Measurements from ENCODE around the gene TBCEL.

Gene TBCEL

DNA sequence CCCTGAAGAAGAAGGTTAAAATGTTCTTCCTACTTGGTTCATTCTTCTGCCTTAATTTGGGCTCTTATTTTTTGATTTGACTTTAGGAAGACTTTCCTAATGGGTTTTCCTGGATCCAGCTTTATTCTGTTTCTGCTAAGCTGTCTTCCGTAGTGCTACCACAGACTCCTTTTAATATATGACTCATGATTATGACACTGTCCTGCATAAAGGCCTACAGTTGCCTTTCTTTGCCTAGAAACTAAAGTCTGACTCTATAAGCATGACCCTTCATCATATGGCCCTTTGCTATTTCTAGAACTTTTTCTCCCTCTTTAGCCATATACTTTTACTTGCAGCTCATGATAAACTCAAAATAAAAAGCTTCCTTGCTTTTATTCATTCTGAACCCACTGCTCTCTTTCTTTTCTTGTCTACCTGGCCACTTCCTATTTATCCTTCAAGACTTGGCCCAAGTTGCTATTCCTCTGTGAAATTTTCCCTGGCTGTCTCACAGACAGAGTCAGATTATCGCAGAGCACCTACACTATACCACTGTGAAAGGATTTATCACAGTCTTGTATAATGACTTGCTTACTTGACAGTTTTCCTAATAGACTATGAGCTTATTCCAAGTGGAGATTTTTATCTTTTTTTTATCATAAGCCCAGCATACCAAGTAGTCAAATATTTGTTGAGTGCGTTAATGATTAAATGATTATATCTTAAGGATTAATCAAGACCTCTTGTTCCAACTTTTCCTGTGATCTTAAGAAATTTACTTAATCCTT, 24.7 kb downstream of the TBCEL start:
- no peak for TF ChIP-seq CTCF (IDR thresholded peaks at IDR 0.05; ENCODE audit: low read depth, low read length)
- TF ChIP-seq POLR2A (IDR thresholded peaks at IDR 0.05; ENCODE audit: extremely low read depth, insufficient read length), result no peak
- no peak for TF ChIP-seq MAX (IDR thresholded peaks at IDR 0.05; ENCODE audit: low read depth, low read length)
- TF ChIP-seq MYC (IDR thresholded peaks at IDR 0.05; ENCODE audit: low read depth, low read length), result no peak
- DNase-seq (ENCODE audit: low read depth), result no peak

DNA sequence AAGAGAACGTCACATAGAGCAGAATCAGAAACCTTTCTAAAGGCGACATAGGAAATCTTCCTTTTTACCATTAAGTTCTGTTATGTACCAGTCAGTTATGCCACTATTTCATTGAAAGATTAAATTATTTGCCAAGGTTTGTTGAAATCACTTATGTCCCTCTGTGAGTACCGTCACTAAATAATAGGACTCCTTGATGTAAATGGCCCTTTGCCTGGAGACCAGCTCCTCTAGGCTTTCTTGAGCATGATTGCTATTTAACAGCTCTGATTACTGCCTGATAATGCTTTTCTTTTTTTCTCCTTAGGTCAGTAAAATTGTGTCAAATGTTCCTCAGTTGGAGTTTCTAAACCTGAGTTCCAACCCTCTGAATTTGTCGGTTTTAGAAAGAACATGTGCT, 29.3 kb downstream of the TBCEL start:
- TF ChIP-seq POLR2A (IDR thresholded peaks at IDR 0.05; ENCODE audit: extremely low read depth, insufficient read length) (no peak), CTCF (IDR thresholded peaks at IDR 0.05; ENCODE audit: low read depth, low read length) (no peak), MAX (IDR thresholded peaks at IDR 0.05; ENCODE audit: low read depth, low read length) (no peak)
- H3K4me3 ChIP-seq (ENCODE audit: low read depth, low read length), result no peak overlapping the region
- DNase-seq (ENCODE audit: low read depth), result no peak

More for the DNA sequence above, 24.7 kb downstream of the TBCEL start:
- no peak overlapping the region for H3K4me3 ChIP-seq (ENCODE audit: low read depth, low read length)

DNA sequence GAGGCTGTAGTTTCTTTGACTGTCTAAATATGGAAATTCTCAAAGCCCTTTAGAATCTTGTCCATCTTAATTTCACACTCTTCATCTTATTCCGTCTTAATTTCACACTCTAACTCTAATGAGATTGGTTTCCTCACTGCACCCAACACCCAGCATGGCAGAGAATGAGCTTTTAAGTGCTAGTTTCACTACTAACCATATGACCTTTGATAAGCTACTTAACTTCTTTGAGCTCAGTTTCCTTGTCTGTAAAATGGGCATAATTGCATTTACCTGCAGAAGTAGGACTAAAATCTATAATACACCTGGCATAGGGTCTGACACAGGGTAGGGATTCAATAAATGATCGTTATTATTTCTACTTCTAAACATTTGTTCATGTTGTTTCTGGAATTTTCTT, 30.4 kb downstream of the TBCEL start:
- H3K4me3 ChIP-seq (ENCODE audit: low read depth, low read length), result no peak overlapping the region
- no peak for DNase-seq (ENCODE audit: low read depth)
- no peak for TF ChIP-seq CTCF (IDR thresholded peaks at IDR 0.05; ENCODE audit: low read depth, low read length)

- DNase-seq (ENCODE audit: low read depth), result no peak
- H3K4me3 ChIP-seq (ENCODE audit: low read depth, low read length), result no peak overlapping the region
- no peak for TF ChIP-seq MYC (IDR thresholded peaks at IDR 0.05; ENCODE audit: low read depth, low read length)
- no peak for TF ChIP-seq POLR2A (IDR thresholded peaks at IDR 0.05; ENCODE audit: extremely low read depth, insufficient read length)
- no peak for TF ChIP-seq CTCF (IDR thresholded peaks at IDR 0.05; ENCODE audit: low read depth, low read length)
These were observed 31.2 kb downstream of the TBCEL start for GRCh38 chr11:121055076-121055475.

DNA sequence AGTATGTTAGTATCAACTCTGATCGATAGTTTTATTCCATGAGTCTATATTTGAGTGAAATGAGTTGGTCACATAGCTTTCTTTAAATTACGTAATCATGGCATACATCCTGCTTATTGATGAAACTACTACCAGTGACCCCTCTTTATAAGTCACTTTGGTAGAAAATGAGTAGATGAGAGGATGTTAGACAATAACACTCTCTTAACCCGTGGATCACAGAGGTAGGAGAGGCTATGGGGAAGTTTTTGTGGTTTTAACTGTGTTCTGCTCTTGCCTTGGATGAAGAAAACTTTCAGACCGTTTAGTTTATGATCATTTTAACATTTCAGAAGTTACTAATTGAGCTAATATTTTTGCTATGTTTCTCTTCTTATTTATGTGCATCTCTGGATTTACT, 34.0 kb downstream of the TBCEL start:
- no peak for TF ChIP-seq MYC (IDR thresholded peaks at IDR 0.05; ENCODE audit: low read depth, low read length)
- TF ChIP-seq POLR2A (IDR thresholded peaks at IDR 0.05; ENCODE audit: extremely low read depth, insufficient read length), result no peak
- TF ChIP-seq CTCF (IDR thresholded peaks at IDR 0.05; ENCODE audit: low read depth, low read length), result no peak
- no peak for TF ChIP-seq MAX (IDR thresholded peaks at IDR 0.05; ENCODE audit: low read depth, low read length)
- no peak overlapping the region for H3K4me3 ChIP-seq (ENCODE audit: low read depth, low read length)

DNA sequence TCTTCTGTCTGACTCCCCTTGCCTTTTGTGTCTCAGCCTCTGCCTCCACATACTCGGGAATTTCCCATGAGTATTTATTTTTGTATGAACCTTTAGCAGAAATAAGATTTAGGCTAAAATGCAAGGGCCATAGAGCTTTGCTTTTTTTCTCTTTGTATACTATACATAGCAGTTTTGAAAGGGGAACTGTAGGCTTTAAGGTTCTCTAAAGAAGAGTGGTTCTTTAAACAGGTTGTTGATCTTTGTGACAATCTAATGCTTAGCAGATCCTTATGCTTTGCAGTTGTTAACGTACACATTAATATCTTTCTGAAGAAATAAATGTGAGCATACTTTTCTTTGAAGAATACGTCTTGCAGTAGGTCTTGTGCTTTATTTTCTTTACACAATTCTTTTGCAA, 35.0 kb downstream of the TBCEL start:
- TF ChIP-seq CTCF (IDR thresholded peaks at IDR 0.05; ENCODE audit: low read depth, low read length), result no peak
- no peak for TF ChIP-seq MYC (IDR thresholded peaks at IDR 0.05; ENCODE audit: low read depth, low read length)
- H3K4me3 ChIP-seq (ENCODE audit: low read depth, low read length), result no peak overlapping the region
- DNase-seq (ENCODE audit: low read depth), result no peak

More for the DNA sequence above, 34.0 kb downstream of the TBCEL start:
- no peak for DNase-seq (ENCODE audit: low read depth)
